ENCODE data around the gene RAB40C.

Gene RAB40C

GRCh38 chr16:586645-587590 lies 2.9 kb upstream of the RAB40C start:
- Histone ChIP-seq H3K4me1 (ENCODE audit: low read length) (peaks cover 8% of the 10 kb centered on the region), H3K27me3 (replicated peaks; ENCODE audit: insufficient read depth, low read length) (no peaks in the 10 kb centered on the region), H3K36me3 (replicated peaks; ENCODE audit: insufficient read depth, low read length) (no peaks in the 10 kb centered on the region), H3F3A (ENCODE audit: insufficient read depth, low read length) (peaks cover 9% of the 10 kb centered on the region; the same call in 1 of the 2 replicates), H2AFZ (ENCODE audit: low read length) (no peak overlapping the region), H3K4me2 (ENCODE audit: low read depth, low read length) (no peak overlapping the region), H3K4me3 (ENCODE audit: low read length) (no peak overlapping the region), H3K79me2 (ENCODE audit: low read length) (peaks cover 36% of the 10 kb centered on the region), H3K27ac (ENCODE audit: low read length) (no peak overlapping the region), H4K20me1 (ENCODE audit: insufficient read depth, low read length) (no peaks in the 10 kb centered on the region), H3K9me3 (replicated peaks; ENCODE audit: insufficient read depth, low read length) (no peaks in the 10 kb centered on the region), H3K9me2 (replicated peaks; ENCODE audit: insufficient read depth, low read length) (no peaks in the 10 kb centered on the region), H3K9ac (ENCODE audit: low read length) (no peak overlapping the region; the same call in 1 of the 2 replicates)
- TF ChIP-seq EZH2phosphoT487 (IDR thresholded peaks at IDR 0.05; ENCODE audit: low read length) (no peak), EZH2 (optimal IDR thresholded peaks at IDR 0.05; ENCODE audit: low read depth, low read length) (no peak)
- TF ChIP-seq, protein P1, sequence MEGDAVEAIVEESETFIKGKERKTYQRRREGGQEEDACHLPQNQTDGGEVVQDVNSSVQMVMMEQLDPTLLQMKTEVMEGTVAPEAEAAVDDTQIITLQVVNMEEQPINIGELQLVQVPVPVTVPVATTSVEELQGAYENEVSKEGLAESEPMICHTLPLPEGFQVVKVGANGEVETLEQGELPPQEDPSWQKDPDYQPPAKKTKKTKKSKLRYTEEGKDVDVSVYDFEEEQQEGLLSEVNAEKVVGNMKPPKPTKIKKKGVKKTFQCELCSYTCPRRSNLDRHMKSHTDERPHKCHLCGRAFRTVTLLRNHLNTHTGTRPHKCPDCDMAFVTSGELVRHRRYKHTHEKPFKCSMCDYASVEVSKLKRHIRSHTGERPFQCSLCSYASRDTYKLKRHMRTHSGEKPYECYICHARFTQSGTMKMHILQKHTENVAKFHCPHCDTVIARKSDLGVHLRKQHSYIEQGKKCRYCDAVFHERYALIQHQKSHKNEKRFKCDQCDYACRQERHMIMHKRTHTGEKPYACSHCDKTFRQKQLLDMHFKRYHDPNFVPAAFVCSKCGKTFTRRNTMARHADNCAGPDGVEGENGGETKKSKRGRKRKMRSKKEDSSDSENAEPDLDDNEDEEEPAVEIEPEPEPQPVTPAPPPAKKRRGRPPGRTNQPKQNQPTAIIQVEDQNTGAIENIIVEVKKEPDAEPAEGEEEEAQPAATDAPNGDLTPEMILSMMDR (IDR thresholded peaks at IDR 0.05; ENCODE audit: low read length), result no peak
- no peak for DNase-seq

DNA sequence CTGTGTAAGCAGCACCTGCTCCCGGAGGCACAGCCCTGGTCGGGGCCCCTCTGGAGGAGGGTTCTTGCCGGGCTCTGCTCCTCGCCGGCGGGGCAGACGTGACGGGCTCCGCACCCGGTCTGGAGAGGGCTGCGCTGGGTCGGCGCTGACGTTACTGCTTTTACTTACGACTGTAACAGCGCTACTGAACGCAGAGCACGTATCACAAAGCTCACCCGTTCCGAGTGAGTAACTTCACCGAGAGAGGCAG lies 1.3 kb upstream of the RAB40C start:
- Histone ChIP-seq H3K36me3 (replicated peaks; ENCODE audit: insufficient read depth, low read length) (no peaks in the 10 kb centered on the region), H3K27ac (ENCODE audit: low read length) (peak overlapping the region; percentile 99), H3F3A (ENCODE audit: insufficient read depth, low read length) (peaks cover 9% of the 10 kb centered on the region; the same call in 1 of the 2 replicates), H4K20me1 (ENCODE audit: insufficient read depth, low read length) (no peaks in the 10 kb centered on the region), H3K9me2 (replicated peaks; ENCODE audit: insufficient read depth, low read length) (no peaks in the 10 kb centered on the region), H3K79me2 (ENCODE audit: low read length) (peaks cover 53% of the 10 kb centered on the region), H3K4me3 (ENCODE audit: low read length) (peak overlapping the region; percentile 99), H3K9ac (ENCODE audit: low read length) (peak overlapping the region; percentile 97), H3K27me3 (replicated peaks; ENCODE audit: insufficient read depth, low read length) (no peaks in the 10 kb centered on the region), H3K9me3 (replicated peaks; ENCODE audit: insufficient read depth, low read length) (no peaks in the 10 kb centered on the region), H3K4me2 (ENCODE audit: low read depth, low read length) (peak overlapping the region; percentile 91), H3K4me1 (ENCODE audit: low read length) (peaks cover 8% of the 10 kb centered on the region), H2AFZ (ENCODE audit: low read length) (peak overlapping the region; percentile 17; the same call in 1 of the 2 replicates)
- DNase-seq, result peak; percentile 53
- TF ChIP-seq EZH2phosphoT487 (IDR thresholded peaks at IDR 0.05; ENCODE audit: low read length) (no peak), EZH2 (optimal IDR thresholded peaks at IDR 0.05; ENCODE audit: low read depth, low read length) (no peak)
- TF ChIP-seq, protein P1 (IDR thresholded peaks at IDR 0.05; ENCODE audit: low read length), result no peak

- no peaks in the 10 kb centered on the region for H3K36me3 ChIP-seq (replicated peaks; ENCODE audit: insufficient read depth, low read length)
- H3K4me1 ChIP-seq (ENCODE audit: low read length), result peaks cover 8% of the 10 kb centered on the region
- TF ChIP-seq EZH2phosphoT487 (IDR thresholded peaks at IDR 0.05; ENCODE audit: low read length), result no peak
- TF ChIP-seq, protein P1 (IDR thresholded peaks at IDR 0.05; ENCODE audit: low read length), result no peak
- no peak for TF ChIP-seq EZH2 (optimal IDR thresholded peaks at IDR 0.05; ENCODE audit: low read depth, low read length)
- H3K9me2 ChIP-seq (replicated peaks; ENCODE audit: insufficient read depth, low read length), result no peaks in the 10 kb centered on the region
- no peaks in the 10 kb centered on the region for H3K9me3 ChIP-seq (replicated peaks; ENCODE audit: insufficient read depth, low read length)
- H3K9ac ChIP-seq (ENCODE audit: low read length), result peak overlapping the region; percentile 97
- H3K4me2 ChIP-seq (ENCODE audit: low read depth, low read length), result peak overlapping the region; percentile 91
- H3K79me2 ChIP-seq (ENCODE audit: low read length), result peaks cover 58% of the 10 kb centered on the region
- peak overlapping the region; percentile 93 for H2AFZ ChIP-seq (ENCODE audit: low read length)
- H4K20me1 ChIP-seq (ENCODE audit: insufficient read depth, low read length), result no peaks in the 10 kb centered on the region
- peak overlapping the region; percentile 99 for H3K27ac ChIP-seq (ENCODE audit: low read length)
- H3K4me3 ChIP-seq (ENCODE audit: low read length), result peak overlapping the region; percentile 99
- H3F3A ChIP-seq (ENCODE audit: insufficient read depth, low read length), result peaks cover 9% of the 10 kb centered on the region; the same call in 1 of the 2 replicates
- no peaks in the 10 kb centered on the region for H3K27me3 ChIP-seq (replicated peaks; ENCODE audit: insufficient read depth, low read length)
- peak; percentile 95 for DNase-seq
Observed at GRCh38 chr16:588889-589657, 793 bp upstream of the RAB40C start.

Measured in MM.1S (cell line).